Activated T-cell treated with anti-CD3 and anti-CD28 coated beads for 1 hour (primary cell): Measurements from ENCODE around the gene RABGGTA.
"Not testable (repeated sequence)": the region's sequence is repeated elsewhere in the genome, so short reads cannot be mapped to it uniquely, and the experiment has no call there.

ENCODE experiments used
- DNase-seq: peaks from one replicate; pipeline ENCODE4 v3.0.0-alpha.2; 2020; ENCODE audit warnings: low read depth

The RABGGTA gene

DNA sequence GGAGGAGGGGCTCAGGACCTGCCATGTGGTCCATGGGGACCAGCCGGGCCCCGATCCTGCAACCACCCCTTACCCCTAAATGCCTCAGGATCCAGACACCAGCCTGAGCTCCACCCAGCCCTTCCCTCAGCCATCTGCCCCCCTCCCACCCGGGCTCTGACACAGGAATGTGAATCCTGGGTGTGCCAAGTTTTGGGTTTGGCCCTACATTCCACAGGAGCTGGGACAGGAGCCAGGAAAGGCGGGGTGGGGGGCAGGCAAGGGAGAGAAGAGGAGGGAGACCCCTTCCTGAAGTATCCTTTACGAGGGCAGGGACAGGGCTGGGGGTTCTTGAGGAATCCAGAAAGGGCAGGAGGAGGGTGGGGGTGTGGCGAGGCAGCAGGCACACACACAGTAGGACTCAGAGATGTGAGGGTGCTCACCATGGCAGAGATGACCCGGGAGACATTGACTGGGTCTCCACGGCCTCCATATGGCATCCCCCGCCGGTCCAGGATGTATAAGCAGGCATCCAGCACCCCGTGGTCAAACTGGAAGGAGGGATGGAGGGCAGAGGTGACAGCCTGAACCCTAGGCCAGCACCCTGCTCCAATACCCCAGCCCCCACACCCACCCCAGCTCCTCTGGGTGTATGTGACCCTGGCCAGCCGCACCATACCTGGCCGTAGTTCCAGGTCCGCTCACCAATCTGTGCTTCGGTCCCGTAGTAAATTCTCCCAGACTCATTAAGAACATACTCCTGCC is 11.9 kb downstream of the RABGGTA start:
- DNase-seq, result no peak

- no peak for DNase-seq
These were observed 12.7 kb downstream of the RABGGTA start for GRCh38 chr14:24258548-24259265.

- no peak for DNase-seq
These were observed 13.3 kb downstream of the RABGGTA start for GRCh38 chr14:24258119-24258518.

GRCh38 chr14:24256960-24257359 is 14.4 kb downstream of the RABGGTA start:
- DNase-seq, result no peak

DNA sequence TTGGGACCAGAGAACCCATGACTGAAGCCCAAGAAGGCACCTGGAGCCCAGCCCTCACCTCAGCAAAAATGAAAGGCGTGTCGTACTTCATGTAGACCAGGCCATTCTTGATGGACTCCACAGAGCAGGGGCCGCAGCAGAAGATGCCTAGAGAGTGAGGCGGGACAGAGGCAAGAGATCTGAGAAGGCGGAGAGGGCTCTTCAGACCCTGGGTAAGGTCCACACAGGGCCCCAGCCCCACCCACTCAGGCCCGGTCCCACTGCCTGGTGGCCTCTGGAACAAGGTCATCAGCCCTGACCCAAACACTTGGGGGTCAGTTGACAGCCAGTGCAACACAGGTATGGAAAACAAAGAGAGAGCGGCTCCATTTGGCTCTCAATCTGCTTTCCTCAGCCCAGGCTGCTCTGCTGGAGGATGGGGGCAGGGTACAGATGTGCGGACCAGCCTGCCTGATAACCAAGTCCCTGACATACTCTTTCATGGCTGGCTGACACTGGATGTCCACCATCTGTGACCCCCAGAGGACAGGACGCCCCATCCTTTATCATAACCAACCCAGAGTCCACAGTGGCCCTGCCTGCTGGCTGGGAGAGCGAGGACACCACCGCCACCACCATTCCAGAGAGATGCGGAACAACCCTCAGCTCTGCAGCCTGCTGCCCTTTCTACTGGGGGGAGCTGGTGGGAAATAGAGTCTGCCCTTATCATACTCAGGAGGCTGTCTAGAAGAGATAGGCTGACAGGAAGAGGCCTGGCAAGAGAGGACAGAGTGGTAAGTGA is 15.3 kb downstream of the RABGGTA start:
- DNase-seq, result no peak

GRCh38 chr14:24255438-24255837 is 16.0 kb downstream of the RABGGTA start:
- DNase-seq, result no peak

DNA sequence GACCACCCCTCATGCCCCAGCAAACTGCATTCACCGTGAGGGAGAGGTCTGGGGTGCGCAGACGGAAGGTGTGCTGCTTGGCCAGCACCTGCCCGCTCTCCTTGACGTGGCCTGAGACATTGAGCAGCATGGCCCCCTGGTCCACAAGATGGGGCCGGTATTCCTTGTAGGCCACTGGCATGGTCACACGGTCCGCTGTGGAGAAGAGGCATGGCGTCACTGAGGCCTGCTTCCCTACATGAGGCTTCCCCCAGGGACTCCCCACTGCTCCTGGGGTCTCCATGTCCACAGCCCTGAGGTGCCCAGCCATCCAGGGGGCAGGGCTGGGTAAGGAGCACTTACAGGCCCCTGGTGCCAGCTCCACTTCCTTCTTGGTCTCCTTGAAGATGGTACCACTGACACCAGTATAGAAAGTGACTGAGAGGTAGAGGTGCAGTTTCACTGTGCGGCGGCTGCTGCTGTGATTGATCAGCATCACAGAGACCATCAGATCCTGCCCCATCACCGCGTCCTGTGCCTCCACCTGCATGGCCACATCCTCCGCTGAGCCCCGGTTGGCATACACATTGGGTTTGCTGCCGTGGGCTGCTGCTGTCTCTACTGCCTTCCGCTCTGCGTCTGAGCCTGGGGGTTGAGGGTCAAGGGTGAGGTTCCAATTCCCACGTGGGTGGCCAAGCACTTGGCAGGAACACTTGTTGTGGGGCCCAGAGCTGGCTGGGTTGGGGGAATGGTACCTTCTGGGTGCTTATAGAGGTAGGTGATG is 16.6 kb downstream of the RABGGTA start:
- no peak for DNase-seq

GRCh38 chr14:24253936-24254335 is 17.5 kb downstream of the RABGGTA start:
- no peak for DNase-seq

- DNase-seq, result no peak
These were observed 18.9 kb downstream of the RABGGTA start for GRCh38 chr14:24252289-24253124.

DNA sequence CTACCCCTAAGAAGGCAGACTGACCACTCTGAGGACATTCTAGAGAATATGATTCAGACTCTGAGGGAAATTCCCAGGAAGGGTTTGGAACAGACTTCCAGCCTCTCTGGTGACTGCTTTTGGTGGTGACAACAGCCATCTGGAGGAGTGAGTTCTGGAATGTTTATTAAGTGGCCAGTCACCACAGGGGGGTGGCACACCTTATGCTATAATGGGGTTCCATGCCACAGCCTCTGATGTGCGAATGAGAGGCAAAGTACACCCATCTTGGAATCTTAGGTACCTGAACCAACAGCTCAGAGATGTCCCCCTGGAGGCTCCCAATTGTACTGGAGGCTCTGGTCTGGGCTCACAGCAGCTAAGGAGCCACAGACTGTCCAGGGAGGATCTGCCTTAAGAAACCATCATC is 19.5 kb downstream of the RABGGTA start:
- no peak for DNase-seq

DNA sequence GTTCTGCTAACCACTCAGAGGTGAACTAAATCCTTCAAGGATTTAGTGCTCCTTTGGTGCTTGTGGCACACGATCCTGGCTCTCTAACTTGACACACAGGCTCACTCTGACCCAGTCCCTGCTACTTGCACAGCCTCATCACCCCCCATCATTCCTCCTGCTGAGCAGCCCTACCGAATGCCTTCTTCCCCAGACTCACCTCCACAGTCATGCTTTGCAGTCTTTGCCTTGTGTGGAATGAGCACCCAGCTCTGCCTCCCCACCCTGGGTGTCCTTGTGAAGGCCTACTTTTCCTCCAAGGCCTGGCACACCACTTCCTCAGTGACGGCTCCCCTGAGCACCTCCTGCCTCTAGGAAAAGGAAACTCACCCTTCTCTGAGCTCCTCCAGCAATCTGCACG is 21.0 kb downstream of the RABGGTA start:
- no peak for DNase-seq

- no peak for DNase-seq
These were observed 22.0 kb downstream of the RABGGTA start for GRCh38 chr14:24249230-24250021.

GRCh38 chr14:24247422-24247821 is 24.0 kb downstream of the RABGGTA start:
- DNase-seq, result no peak

DNA sequence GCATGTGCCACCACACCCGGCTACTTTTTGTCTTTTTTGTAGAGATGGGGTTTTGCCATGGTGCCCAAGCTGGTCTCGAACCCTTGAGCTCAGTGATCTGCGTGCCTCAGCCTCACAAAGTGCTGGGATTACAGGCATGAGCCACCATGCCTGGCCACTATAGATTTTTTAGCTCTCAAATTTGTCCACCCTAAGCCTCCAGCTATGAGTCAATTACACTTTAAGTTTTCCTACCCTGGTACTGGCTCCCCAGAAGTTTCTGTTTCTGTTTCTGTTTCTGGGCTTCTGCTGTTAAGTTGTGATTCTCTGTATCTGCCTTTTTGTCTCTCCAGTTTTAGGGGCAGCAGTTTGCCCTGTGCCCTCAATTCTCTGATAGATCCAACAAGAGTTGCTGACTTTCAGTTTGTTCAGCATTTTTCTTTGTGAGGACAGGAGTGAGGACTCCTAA is 24.6 kb downstream of the RABGGTA start:
- DNase-seq, result no peak

GRCh38 chr14:24245350-24245749 is 26.0 kb downstream of the RABGGTA start:
- not testable (repeated sequence) for DNase-seq

DNA sequence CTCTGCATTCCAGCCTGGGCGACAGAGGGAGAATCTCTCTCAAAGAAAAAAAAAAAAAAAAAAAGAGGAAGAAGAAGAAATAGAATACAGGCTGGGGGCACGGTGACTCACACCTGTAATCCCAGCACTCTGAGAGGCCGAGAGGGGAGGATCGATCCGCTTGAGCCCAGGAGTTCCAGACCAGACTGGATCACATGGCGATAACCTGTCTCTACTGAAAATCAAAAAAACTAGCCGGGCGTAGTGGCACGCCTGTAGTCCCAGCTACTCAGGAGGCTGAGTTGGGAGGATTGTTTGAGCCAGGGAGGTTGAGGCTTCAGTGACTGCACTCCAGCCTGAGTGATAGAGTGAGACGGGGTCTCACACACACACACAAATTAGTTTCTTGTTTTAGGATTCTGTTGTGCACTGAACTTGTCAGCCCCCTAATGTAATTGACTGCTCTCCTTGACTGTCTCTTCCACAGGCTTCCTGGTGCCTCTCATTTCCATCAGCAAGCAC is 28.0 kb downstream of the RABGGTA start:
- DNase-seq, result no peak

DNA sequence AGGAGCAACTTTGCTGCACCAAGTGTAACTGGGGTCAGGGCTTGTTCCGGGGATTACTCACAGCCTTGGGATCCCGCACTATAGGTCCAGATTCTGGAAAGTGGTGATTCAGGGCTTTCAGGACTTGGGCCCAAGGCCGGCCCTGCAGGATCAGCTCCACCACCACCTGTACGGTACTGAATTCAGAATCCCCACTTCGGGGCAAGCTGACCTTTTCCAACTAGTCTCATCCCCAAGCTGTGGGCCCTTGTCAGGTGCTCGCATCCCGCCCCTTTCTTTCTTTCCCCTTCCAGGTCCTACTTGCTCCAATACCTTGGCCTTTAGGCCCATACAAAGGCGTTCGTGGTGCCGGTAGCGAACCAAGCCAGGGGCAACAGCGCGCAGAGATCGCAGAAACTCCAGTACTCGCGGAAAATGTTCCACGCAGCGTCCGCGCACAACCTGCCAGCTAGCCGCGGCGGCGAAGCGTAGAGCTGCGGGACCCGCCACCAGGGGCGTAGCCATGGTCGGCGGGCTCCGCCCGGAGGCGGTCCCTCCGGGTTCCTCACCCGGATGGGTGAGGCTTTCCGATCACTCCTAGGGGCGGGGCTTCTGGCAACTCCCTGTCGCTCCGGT is 29.5 kb downstream of the RABGGTA start:
- DNase-seq, result peak; percentile 92

DNA sequence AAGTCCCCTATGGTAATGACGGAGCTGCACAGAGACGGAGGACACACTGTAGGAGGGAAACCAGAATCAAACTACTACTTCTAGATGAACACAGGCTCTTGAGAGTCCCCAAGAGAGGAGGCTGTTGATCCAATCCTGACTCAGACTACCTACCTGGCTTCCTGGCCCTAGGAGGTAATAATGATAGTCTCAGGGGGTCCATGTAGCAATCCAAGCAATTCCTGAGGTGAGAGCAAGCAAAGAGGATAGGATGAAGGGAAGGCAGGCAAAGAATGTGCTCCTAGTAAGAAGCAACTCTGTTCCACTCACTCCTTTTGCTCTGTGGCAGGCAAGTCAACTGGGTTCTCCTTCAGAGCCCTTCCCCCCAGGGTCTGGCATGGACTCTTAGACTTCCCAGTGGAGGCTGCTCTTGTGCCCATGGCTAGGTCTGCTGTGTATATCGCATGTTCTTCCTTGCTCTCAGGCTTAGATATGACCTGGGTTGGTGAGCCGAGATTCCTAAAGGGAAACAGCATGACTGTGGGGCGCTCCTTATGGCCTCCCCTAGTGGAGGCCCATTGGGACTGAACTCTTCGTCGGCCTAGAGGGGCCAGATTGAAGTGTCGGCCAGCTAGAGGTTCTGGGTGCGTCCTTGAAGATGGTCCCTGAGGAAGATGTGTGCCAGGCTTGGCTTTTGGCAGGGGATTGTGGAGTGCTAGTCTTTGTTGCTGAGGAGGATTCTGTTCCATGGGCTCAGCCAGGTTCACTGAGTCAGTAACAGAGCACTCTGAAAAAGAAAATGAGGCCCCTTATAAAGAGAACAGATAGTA is 31.1 kb downstream of the RABGGTA start:
- no peak for DNase-seq
